NCI-H446 (cell line): ENCODE measurements around the gene KIAA1586.
A peak's percentile ranks its signal among the peaks of the same experiment; 100 is the strongest.
"Not testable (repeated sequence)": the region's sequence is repeated elsewhere in the genome, so short reads cannot be mapped to it uniquely, and the experiment has no call there.

Source experiments
- DNase-seq, 2 experiments: peaks; one replicate each; lab custom pipeline; 2025; lab: John Stamatoyannopoulos, UW

The KIAA1586 gene

DNA sequence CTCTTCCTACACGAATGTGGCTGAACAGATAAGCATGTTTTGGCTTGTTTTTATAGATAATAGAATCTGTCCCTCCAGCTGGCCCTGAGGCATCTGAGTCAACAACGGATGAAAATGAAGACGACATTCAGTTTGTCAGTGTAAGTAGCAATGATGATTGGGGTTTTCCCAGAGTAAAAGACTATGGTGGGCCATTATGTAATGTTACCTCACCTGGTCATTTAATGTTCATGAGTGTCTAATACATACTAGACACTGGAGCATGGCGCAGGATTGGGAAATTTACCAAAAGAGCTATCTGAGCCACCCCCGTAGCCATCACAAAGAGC lies 728 bp downstream of the KIAA1586 start:
- DNase-seq = not testable (repeated sequence)

DNA sequence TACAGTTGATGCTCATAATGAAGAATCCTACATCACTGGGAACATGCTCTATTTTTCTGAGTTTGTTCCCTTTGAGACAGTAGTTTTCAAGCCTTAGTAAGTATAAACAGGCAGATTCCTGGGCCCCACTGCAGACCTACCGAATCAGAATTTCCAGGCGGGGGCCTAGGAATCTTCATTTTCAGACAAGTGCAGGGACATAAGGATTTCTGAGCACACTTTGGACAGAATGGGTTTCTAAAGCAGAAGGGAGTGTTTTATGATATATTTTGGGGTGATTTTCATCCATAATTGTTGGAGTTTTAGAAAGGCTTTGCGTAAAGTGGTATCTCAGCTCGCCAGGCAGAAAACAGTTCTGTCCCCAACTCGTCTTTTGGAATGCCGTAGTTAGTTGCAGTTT lies 1.4 kb downstream of the KIAA1586 start:
- DNase-seq = not testable (repeated sequence)

DNA sequence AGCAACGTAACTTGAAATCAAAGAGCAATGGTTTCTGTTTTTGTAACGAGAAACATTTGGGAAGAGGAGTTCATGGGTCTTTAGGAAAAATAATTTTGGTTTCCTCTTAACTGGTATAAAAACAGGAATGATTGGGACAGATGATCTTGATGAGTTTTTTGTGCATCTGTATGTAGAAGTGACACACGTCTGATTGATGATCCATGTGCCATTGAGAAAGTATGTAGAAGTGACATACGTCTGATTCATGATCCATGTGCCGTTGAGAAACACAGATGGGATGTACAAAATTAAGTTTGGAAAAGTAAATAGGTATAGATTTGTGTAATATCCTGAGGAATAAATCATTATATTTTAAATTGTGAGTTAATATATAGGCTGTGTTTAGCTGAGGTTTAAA lies 2.1 kb downstream of the KIAA1586 start:
- no peak for DNase-seq

DNA sequence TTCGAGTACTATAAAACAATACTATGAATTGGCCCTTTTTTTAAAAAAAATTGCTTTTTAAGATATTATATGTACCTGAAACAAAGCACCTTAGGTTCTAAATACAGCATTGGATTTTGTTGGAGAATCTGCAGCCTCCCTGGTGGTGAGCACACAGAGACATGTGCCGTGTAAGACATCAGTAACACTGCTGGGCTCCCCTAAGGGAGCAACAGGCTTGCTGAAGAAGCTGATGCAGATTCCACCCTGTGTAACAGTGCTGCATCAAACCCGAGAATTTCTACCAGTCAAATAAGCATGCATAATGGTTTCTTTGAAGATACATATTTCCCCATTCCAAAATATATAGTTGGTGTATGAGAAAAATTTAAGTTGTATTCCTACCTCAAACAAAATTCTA lies 17.4 kb downstream of the KIAA1586 start:
- no peak for DNase-seq

DNA sequence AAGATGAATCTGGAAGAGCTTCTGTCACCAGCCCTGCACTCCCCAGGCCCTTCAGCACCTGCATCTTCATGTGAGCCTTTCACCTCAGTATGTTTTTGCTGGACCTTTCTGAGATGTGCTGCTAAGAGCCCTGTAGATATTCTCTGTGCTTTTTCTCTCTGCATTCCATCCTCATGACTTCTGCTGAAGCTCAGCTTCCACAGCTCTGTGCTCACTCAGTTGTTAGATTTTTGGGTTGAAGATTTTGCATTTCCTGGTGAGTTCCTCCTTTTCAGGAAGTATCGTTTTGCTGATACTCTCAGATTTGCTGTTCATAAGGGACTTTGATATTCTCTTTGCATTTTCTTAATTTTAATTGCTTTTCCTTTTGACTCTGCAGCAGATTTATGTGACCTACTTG lies 18.3 kb downstream of the KIAA1586 start:
- no peak for DNase-seq

DNA sequence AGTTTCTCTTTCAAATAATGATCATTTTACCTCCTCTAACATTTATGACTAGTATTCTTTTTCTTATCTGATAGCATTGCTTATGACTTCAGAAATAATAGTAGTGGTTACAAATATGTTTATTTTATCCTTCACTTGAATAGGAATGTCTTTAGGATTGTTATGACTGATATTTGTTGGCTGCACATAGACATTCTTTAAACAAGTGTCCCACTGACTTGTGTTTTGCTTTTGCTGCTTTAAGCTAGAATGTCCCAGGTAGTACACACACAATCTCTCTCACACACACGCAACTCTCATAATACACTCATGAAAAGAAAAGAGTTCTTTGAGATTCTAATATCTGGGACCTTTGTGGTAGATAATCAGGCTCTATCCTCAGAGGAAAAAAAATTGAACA lies 21.6 kb downstream of the KIAA1586 start:
- no peak for DNase-seq

DNA sequence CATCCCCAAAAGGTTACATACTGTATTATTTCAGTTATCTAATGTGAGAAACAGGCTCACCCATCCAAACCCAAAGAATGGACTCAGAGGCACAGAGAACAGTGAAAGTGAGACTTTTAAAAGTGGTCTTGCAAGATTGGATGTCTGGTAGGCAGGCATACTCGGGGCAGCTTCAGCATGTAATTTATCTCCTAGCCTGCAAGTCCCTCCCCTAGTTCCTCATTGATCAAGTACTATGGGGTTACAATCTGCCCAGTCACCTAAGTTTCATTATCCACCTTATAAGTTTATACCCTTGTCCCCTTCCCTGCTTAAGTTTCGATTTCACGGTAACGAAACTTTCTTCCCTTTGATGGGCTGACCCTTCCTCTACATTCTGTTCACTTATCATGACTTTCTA lies 22.7 kb downstream of the KIAA1586 start:
- DNase-seq = no peak

DNA sequence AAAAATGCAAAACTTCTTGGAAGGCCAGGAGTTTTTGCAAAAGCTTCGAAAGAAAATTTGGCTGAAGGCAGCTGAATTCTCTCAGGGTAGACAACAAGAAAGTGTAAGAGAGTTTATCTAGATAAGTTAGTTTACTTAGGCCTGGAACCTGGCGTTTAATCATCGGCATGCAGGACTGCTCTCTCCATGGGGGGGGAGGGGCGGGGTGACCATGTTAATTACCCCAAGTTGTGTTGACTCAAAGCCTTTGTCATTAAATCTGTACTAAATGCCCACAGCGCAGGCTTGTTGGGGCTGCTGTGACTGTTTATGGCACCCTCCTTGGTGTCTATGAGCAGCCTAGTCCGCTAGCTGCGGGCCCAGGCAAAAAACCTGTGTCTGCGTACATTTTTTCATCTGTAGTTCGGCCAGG lies 23.4 kb downstream of the KIAA1586 start:
- DNase-seq = no peak

DNA sequence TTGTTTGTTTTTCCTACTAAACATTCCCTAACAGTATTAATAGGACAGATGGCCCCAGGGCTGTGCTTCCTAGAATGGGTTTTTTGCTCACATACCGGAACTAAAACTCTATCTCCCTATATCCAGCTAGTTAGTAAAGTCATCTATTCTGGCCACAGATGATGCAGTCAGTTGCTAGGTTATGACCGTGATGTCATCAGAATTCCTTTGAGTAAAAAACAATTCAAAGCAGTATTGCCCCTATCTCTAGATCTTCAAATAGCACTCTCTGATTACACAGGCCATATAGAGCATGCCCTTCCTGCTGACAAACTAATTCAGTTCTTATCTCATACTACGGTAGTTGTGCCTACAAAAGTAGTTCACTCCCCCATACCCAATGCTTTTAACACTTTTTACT lies 25.6 kb downstream of the KIAA1586 start:
- DNase-seq = no peak

DNA sequence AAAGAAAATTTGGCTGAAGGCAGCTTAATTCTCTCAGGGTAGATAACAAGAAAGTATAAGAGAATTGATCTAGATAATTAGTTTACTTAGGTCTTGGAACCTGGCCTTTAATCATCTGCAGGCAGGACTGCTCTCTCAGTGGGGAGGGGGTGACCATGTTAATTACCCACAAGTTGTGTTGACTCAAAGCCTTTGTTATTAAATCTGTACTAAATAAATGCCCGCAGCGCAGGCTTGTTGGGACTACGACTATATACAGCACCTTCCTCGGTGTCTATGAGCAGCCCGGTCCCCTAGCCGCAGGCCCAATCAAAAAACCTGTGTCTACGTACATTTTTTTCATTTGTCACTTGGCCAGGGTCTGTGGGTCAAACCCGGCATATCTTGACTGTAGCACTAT lies 27.9 kb downstream of the KIAA1586 start:
- no peak for DNase-seq

DNA sequence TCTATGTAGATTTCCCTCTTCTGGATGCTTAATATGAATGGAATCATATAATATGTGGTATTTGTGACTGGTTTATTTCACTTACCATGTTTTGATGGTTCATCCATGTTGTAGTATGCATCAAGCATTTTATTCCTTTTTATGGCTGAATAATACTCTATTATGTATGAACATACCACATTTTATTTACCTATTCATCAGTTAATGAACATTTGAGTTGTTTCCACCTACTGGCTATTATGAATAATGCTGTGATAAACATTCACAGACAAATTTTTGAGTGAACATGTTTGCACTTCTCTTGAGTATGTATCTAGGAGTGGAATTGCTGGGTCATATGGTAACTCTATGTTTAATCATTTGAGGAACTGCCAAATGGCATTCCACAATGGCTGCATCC lies 28.6 kb downstream of the KIAA1586 start:
- DNase-seq = no peak

DNA sequence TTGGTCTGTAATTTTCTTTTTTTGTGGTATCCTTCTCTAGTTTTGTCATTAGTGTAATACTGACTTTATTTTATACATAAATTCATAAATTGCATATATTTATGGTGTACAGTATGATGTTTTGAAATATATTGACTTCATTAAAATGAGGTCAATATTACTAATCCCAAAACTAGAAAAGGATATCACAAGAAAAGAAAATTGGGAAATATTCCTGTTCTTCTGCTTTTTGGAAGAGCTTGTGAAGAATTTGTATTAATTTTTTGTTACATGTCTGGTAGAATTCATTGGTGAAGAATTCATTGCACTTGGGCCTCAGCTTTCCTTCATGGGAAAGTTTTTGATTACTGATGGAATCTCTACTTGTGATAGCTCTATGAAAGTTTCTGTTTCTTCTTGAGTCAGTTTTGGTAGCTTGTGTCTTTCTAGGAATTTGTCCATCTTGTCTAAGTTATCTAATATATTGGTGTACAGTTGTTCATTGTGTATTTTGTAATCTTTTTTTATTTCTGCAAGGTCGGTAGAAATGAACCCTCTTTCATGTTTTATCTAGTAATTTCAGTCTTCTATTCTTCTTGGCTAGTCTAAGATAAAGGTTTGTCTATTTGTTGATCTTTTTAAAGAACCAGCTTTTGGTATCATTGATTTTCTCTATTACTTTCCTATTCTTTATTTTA lies 32.2 kb downstream of the KIAA1586 start:
- no peak for DNase-seq

DNA sequence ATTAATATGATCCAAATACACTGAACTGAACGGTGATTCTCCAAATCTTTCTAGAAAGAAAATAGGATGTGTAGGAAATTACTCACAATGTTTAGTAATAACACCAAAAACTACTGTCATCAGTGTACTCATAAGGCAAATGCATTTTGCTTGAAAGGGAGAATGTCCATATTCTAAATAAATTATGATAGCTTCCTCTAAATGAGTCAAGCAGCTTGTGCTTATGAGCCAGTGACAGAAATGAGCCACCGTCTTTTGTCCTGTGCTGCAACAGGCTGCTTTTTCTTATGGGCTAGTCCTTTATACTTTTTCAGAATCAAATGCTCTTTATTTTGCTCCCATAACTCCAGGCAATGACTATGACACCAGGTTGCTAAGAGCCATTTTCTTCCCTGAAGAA lies 39.0 kb downstream of the KIAA1586 start:
- DNase-seq = no peak

DNA sequence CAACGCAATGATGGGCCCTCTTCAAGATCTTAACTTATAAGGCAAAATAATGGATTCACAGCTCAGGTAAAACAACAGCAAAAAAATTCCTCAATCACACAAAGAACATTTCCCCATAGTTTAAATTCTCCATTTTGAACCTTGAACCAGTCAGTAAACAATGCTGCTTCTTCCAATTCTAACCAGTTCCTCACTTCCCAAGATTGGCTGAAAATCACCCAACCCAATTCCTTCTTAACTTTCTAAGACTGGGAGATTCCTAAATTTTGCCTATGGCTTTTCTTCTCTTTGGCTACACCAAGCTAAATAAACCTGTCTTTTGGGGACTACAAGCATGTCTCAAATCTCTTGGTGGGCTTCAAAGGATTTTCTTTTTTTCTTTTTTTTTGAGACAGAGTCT lies 40.4 kb downstream of the KIAA1586 start:
- DNase-seq = no peak

DNA sequence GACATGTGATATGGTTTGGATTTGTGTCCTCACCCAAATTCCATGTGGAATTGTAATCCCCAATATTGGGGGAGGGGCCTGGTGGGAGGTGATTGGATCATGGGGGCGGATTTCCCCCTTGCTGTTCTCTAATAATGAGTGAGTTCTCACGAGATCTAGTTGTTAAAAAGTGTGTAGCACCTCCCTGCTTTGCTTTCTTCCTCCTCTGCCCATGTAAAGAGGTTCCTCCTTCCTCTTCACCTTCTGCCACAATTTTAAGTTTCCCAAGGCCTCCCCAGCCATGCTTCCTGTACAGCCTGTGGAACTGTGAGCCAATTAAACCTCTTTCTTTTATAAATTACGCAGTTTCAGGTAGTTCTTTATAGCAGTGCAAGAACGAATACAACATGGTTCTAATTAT lies 41.4 kb downstream of the KIAA1586 start:
- no peak for DNase-seq

DNA sequence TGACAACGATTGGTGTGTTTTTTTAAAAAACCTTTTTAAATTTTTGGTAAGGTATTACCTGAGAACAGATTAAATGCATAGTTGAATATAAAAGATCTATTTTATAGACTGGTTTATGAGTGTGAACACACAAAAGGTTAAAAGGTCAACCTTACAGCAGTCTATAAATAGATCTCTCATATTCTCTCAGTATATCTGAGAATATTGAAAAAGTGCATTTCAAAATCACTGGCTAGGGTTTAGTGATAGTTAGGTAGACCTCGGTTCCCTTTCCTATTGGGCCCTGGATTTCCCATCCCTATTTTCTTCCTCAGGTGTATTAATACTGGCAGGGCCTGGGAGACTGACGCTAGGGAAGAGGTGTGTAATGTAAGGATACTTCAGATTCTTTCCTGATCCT lies 42.8 kb downstream of the KIAA1586 start:
- no peak for DNase-seq

DNA sequence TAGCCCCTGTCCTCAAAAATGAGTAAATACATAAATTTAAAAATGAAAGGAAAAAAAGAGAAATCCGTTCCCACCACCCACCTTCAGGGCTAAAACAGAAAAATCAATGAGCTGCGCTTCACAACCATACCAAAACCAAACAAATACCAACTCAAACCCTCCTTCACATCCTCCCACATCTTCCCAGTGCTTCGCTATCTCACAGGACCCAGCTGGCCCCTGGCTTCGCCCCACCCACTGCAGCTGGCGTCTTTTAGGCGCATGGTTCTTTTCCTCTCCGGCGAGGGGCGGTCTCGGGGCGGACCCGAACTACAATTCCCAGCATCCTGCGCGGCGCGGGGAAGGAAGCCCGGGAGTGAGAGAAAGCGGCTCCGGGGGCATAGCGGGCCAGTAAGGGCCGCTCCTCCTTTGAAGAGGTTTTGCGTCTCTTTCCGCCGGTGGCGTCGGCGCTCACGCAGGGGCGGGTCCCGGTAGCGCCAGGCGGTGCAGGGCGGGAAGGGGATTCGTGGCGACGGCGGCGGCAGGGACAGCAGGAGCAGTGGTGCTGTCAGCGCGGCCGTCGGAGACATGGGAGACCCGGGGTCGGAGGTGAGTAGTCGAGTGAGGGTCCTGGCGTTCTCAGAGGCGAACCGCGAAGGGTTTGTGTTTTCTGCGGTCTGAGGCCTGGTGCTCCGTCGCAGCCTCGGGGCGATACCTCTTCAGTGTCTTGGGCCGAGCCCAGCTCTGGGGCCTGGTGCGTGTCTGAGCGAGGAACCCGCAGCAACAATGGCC lies 43.4 kb downstream of the KIAA1586 start, which contains the start of gene ZNF451:
Gene ZNF451 (plus strand): TSS at position 502 of the 771 bp plus-strand sequence. CDS start 66 bp downstream, at position 568.
- peak; percentile 98 for DNase-seq

DNA sequence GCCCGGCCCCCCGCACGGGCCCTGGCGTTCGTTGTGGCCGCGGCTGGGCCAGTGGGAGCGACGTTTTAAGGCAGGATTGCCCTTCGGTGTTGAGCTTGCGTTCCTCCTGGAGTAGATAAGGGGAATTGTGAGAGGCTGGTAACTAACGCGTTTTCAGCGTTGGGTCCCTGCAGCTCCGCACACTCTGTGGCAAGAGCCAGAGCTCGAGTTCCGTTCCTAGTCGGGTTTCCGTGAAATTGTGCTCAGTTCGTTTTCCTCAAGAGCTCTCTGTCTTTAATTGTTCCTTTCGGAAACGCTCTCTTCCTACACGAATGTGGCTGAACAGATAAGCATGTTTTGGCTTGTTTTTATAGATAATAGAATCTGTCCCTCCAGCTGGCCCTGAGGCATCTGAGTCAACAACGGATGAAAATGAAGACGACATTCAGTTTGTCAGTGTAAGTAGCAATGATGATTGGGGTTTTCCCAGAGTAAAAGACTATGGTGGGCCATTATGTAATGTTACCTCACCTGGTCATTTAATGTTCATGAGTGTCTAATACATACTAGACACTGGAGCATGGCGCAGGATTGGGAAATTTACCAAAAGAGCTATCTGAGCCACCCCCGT lies 44.1 kb downstream of the KIAA1586 start:
- not testable (repeated sequence) for DNase-seq

DNA sequence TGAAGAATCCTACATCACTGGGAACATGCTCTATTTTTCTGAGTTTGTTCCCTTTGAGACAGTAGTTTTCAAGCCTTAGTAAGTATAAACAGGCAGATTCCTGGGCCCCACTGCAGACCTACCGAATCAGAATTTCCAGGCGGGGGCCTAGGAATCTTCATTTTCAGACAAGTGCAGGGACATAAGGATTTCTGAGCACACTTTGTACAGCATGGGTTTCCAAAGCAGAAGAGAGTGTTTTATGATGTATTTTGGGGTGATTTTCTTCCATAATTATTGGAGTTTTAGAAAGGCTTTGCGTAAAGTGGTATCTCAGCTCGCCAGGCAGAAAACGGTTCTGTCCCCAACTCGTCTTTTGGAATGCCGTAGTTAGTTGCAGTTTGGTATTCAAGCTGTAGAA lies 44.9 kb downstream of the KIAA1586 start:
- DNase-seq = not testable (repeated sequence)

DNA sequence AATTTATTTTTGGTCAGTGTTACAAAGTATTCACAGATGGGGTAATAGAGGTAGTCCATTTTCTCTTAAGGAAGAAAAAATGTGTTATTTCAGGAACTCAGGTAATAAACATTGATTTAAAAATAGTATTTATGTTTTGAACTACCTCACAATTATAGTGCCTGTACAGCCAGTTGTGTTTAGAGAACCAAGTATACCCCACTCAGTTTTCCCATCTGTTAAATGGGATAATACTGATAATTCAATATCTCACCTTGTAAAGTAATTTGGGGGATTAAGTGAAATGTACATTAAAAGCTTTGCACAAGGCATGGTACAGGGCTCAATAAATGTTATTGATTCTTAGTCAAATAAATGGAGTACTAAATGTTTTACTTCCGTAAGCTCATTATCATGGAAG lies 48.2 kb downstream of the KIAA1586 start:
- DNase-seq = no peak

DNA sequence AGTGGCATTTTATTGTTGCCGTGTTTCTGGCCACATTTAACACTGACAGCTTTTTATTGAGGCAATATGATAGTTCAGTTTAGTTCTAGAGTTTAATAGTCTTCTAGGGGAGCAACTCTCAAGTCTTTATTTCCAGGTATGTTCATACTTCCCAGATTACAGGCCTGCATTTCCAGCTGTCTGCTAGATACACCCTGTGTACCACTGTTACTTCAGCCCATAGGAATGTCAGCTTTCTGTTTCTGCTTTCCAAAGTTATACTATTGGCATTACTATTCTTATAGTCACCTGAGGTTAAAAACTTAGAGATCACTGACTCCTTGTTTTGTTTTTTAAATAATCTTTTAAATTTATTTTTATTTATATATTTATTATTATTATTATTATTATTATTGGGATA lies 51.1 kb downstream of the KIAA1586 start:
- DNase-seq = no peak

DNA sequence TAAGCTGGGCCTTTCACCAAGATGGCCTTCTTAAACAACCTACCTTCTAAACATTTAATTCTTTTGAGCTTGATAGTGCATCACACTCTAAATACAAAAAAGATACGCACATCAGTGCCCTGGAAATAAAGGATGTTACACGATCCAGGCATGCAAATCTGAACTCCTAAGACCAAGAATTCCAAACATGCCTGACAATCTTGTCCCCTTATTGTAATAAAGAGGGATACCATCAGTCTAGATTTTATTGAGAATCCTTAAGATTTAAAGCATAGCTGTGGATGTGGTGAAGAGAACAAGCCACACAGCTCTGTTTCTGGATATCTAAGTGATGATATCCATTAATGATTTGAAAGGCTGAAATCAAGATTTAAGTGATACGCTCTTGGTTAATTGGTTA lies 56.5 kb downstream of the KIAA1586 start:
- no peak for DNase-seq

DNA sequence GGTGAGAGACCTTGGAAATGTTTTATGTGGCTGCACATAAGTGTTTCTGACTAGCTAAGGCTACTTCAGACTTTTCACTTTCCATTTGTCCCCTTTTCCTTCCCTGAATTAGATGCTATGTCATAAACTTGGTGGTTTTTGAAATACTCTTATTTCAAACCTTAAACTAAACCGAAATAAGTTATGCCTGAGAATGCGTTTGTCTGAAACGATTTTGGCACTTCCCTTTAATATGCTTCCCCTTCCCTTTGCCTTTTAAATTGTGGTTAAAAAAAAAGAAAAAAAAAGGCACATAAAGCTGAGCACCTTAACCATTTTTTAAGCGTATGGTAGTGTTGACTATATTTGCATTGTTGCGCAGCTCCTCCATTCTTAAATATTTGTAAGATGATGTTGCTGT lies 57.8 kb downstream of the KIAA1586 start:
- no peak for DNase-seq
